PC-9 (cell line): ENCODE data around the gene GLYATL3. TPM values are rescaled to one million over a fixed set of nuclear protein-coding genes. Genes with fewer than 3 reads are reported as not detected.
A peak's percentile ranks its signal among the peaks of the same experiment; 100 is the strongest.

Experiments used
- BruUV-seq: library from RNA; stranded (reverse); fragments of 400-500 nt; replicated peaks from 2 replicates; lab custom pipeline; 2021; lab: Mats Ljungman, UMichigan
- CTCF ChIA-PET: fragments of 300-600 bp; sonication (Branson Sonifier 250); formaldehyde crosslinking; loops from one replicate; lab custom pipeline; 2022; ENCODE audit warnings: antibody characterized with exemption; lab: Charles Lee
- POLR2A ChIA-PET: fragments of 300-600 bp; sonication (Branson Sonifier 250); formaldehyde crosslinking; loops from one replicate; lab custom pipeline; 2022; ENCODE audit warnings: antibody characterized with exemption; ENCODE audit not compliant: unreplicated experiment; lab: Charles Lee
- DNase-seq, 2 experiments: peaks; one replicate each; pipeline versions ENCODE4 v3.0.0 to v3.0.0-alpha.2; 2015 to 2022; ENCODE audit warnings: mixed read lengths in 1 of 2
- H2AFZ ChIP-seq: fragments of 200-600 bp; sonication (generic); 2 replicates; pipeline ENCODE4 v1.8.1; 2017; ENCODE audit warnings: antibody characterized with exemption
- H3F3A ChIP-seq: fragments of 200-600 bp; sonication (generic); 2 replicates; pipeline ENCODE4 v1.8.1; 2017; ENCODE audit warnings: antibody characterized with exemption, mild to moderate bottlenecking, low read depth; ENCODE audit not compliant: insufficient read depth
- H3K27ac ChIP-seq: fragments of 200-600 bp; sonication (generic); 2 replicates; pipeline ENCODE4 v1.6.1; 2016; ENCODE audit warnings: mixed run types
- H3K27me3 ChIP-seq: fragments of 200-600 bp; sonication (generic); 2 replicates; pipeline ENCODE4 v1.6.1; 2016; ENCODE audit warnings: low read depth, mixed run types; ENCODE audit not compliant: insufficient read depth
- H3K36me3 ChIP-seq: fragments of 200-600 bp; sonication (generic); 2 replicates; pipeline ENCODE4 v1.6.1; 2016; ENCODE audit warnings: low read depth, mixed run types
- H3K4me1 ChIP-seq: fragments of 200-600 bp; sonication (generic); replicated peaks from 2 replicates; pipeline ENCODE4 v1.6.1; 2016; ENCODE audit warnings: mixed run types; ENCODE audit not compliant: insufficient read depth
- H3K4me2 ChIP-seq: fragments of 200-600 bp; sonication (generic); 2 replicates; pipeline ENCODE4 v1.6.1; 2017; ENCODE audit warnings: mixed run types
- H3K4me3 ChIP-seq: fragments of 200-600 bp; sonication (generic); 2 replicates; pipeline ENCODE4 v1.6.1; 2016; ENCODE audit warnings: mixed run types
- H3K79me2 ChIP-seq: fragments of 200-600 bp; sonication (generic); 2 replicates; pipeline ENCODE4 v1.6.1; 2017; ENCODE audit warnings: low read depth, mixed run types
- H3K9me2 ChIP-seq: fragments of 200-600 bp; sonication (generic); 2 replicates; pipeline ENCODE4 v1.8.1; 2017; ENCODE audit warnings: mild to moderate bottlenecking; ENCODE audit not compliant: insufficient read depth
- H3K9me3 ChIP-seq: fragments of 200-600 bp; sonication (generic); 2 replicates; pipeline ENCODE4 v1.8.1; 2016; ENCODE audit warnings: low read depth; ENCODE audit not compliant: insufficient read depth
- H4K20me1 ChIP-seq: fragments of 200-600 bp; sonication (generic); 2 replicates; pipeline ENCODE4 v1.8.1; 2017; ENCODE audit not compliant: insufficient read depth
- CTCF ChIP-seq: fragments of 200-600 bp; sonication (generic); conservative IDR thresholded peaks from 2 replicates; pipeline ENCODE4 v1.6.1; 2017; ENCODE audit warnings: mixed run types, antibody characterized with exemption, mild to moderate bottlenecking, moderate library complexity
- EZH2 ChIP-seq: fragments of 200-600 bp; sonication (generic); IDR thresholded peaks from 2 replicates; pipeline ENCODE4 v1.8.0; 2017; ENCODE audit warnings: antibody characterized with exemption, low read depth
- intact Hi-C: fragments of 100-400 bp; cut with micrococcal nuclease; formaldehyde crosslinking; loops from one replicate; pipeline ENCODE4 v1.10.0; 2022; ENCODE audit not compliant: unreplicated experiment
- total RNA-seq: library from RNA; stranded (reverse); gene quantifications from 2 replicates; pipeline ENCODE4 v1.2.3, GENCODE V29; 2021

Gene GLYATL3
- total RNA-seq, 1 experiment from 2014 or later: not detected

- H3K4me2 ChIP-seq: no peak overlapping the region
- H3F3A ChIP-seq: no peaks in the 10 kb centered on the region
- no peak overlapping the region for H3K27ac ChIP-seq
- H3K27me3 ChIP-seq: no peaks in the 10 kb centered on the region
- H3K36me3 ChIP-seq: no peaks in the 10 kb centered on the region
- H3K9me3 ChIP-seq: no peaks in the 10 kb centered on the region; the same call in 1 of the 2 replicates
- DNase-seq: no peak
- no TSS peak for BruUV-seq
- H2AFZ ChIP-seq: peak overlapping the region; percentile 44; the same call in 1 of the 2 replicates
- H3K4me1 ChIP-seq: no peaks in the 10 kb centered on the region
- TF ChIP-seq CTCF: no peak
- no peak for TF ChIP-seq EZH2
- no peaks in the 10 kb centered on the region for H4K20me1 ChIP-seq
- ChIA-PET CTCF (no interaction called here), POLR2A (no interaction called here)
- no peaks in the 10 kb centered on the region for H3K9me2 ChIP-seq
- intact Hi-C loops: no loop called here
- no peak overlapping the region for H3K4me3 ChIP-seq
- no peaks in the 10 kb centered on the region for H3K79me2 ChIP-seq
Measured at GRCh38 chr6:49504666-49505065, 4.9 kb downstream of the GLYATL3 start.

- Histone ChIP-seq H3K4me3 (no peak overlapping the region), H3F3A (no peaks in the 10 kb centered on the region), H3K9me2 (no peaks in the 10 kb centered on the region), H3K27me3 (no peaks in the 10 kb centered on the region), H3K4me1 (no peaks in the 10 kb centered on the region), H3K79me2 (no peaks in the 10 kb centered on the region), H3K27ac (no peak overlapping the region), H3K9me3 (no peaks in the 10 kb centered on the region; the same call in 1 of the 2 replicates), H3K36me3 (no peaks in the 10 kb centered on the region), H4K20me1 (no peaks in the 10 kb centered on the region), H2AFZ (no peak overlapping the region), H3K4me2 (no peak overlapping the region)
- no TSS peak for BruUV-seq
- intact Hi-C loops: no loop called here
- no peak for TF ChIP-seq CTCF
- TF ChIP-seq EZH2: no peak
- no peak for DNase-seq
- POLR2A ChIA-PET: no interaction called here
- CTCF ChIA-PET: no interaction called here
Measured at GRCh38 chr6:49506569-49507111, 6.9 kb downstream of the GLYATL3 start.

- Histone ChIP-seq H3K79me2 (no peaks in the 10 kb centered on the region), H2AFZ (no peak overlapping the region), H3K27me3 (no peaks in the 10 kb centered on the region), H3K36me3 (no peaks in the 10 kb centered on the region), H3K4me2 (no peak overlapping the region), H3K9me3 (no peaks in the 10 kb centered on the region; the same call in 1 of the 2 replicates), H3F3A (no peaks in the 10 kb centered on the region), H3K9me2 (no peaks in the 10 kb centered on the region), H3K27ac (no peak overlapping the region), H3K4me1 (no peaks in the 10 kb centered on the region), H4K20me1 (no peaks in the 10 kb centered on the region), H3K4me3 (no peak overlapping the region)
- ChIA-PET CTCF (no interaction called here), POLR2A (no interaction called here)
- no TSS peak for BruUV-seq
- no peak for DNase-seq
- intact Hi-C loops: no loop called here
- TF ChIP-seq EZH2: no peak
- no peak for TF ChIP-seq CTCF
Measured at GRCh38 chr6:49509342-49509741, 9.6 kb downstream of the GLYATL3 start.
